GM19193 (cell line): ENCODE data around the gene CROCC2.

Experiments
- POLR2A ChIP-seq: IDR thresholded peaks from 4 replicates; pipeline ENCODE4 v1.6.1; 2011; ENCODE audit not compliant: insufficient read depth, insufficient read length; ENCODE audit errors: extremely low read depth

CROCC2 gene

GRCh38 chr2:240955306-240956170 is 49.4 kb downstream of the CROCC2 start:
- TF ChIP-seq POLR2A, result no peak

DNA sequence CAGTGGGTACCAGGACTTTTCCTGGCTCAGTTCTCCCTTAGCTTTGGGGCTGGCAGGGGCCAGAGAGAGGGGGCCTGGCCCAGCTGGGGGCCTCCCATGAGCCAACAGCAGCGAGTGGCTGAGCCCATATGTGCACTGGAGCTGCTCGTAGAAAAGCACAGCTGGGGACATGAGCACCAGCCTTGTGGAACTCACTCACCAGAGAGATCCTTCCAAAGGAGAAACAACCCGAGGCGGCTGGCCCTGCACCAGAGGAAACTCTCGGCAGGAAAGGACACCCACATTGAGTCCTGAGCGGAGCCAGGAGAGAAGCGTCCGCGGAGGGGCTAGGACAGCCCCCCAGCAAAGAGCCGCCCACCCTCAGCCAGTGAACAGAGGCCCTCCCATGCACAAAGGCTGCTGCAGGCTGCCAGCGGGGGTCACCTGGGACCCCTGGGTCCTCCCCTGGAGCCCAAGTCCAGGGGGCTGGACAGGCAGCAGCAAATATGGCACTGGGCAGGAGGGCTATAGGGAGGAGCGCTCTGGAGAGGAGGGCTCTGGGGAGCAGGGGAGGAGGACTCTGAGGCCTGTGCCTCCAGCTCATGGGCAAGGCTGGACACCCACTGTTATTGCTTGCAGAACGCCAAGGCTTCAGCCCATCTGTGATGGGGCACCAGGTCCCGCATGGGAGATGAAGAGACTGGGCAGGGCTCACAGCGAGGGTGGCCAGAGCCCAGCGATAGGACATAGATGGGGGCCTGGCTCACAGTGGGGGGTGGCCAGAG is 50.2 kb downstream of the CROCC2 start:
- no peak for TF ChIP-seq POLR2A

DNA sequence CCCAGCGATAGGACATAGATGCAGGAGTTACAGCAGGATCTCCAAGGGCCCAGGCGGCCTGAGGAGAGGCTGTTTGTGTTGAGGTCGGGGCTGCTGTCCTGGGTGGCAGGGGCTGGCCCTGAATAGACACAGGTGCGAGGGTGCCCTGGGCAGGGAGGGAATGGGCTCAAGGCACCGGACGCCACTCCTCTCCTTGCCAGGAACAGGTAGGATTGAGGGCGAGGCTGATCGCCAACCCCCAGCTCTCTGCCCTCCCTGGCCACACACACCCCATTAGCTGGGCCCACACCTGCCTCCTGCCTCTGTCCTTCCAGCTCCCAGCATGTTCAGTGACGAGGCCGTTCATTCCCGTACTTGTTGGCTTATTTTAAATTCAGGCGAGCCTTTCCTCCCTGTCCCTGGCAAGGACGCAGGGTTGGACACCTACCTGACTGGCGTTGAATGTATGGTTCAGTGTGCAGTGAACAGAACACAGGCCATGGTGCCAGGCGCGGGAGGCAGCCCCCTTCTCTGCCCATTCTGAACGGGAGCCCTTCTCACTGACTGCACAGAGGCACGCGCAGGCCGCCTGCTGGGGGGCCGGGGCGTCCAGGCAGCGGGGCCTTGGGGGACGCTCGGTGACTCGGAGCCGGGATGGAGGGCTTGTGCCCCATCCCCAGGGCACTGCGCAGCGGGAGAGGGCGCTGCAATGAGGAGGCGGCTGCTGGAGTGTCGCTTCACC is 51.0 kb downstream of the CROCC2 start:
- no peak for TF ChIP-seq POLR2A

- TF ChIP-seq POLR2A, result no peak
Observed at GRCh38 chr2:240957656-240958365, 51.7 kb downstream of the CROCC2 start.

- TF ChIP-seq POLR2A, result no peak
Observed at GRCh38 chr2:240958366-240959213, 52.5 kb downstream of the CROCC2 start.

DNA sequence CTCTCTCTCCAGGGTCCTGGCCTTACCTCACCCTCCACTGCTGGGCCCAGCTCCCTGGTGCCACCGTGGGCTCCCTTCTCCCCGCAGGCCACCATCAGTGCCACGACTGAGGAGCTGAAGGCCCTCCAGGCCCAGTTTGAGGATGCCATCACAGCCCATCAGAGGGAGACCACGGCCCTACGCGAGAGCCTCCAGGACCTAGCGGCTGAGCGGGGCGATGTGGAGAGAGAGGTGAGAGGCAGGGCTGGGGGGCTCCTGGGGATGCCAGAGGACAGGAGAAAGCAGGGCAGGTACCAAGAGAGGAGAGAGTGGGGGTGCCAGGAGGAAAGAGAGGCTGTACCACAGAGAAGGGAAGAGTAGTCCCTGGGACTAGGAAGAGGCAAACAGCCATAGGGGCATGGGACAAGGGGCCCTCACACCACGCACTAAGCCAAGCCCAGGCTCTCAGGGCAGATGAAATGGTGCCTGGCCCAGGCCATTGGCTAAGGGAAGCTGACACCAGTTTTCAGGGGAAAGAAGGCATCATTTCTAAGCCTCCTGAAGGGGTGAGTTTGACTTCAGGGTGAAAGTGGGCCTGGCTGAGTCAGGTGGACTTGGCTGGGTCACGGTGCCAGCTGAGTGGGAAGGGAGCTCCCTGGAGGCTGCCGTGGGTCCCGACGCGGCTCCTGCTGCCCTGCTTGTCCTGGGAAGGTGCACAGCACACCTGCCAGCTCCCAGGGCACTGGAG is 53.2 kb downstream of the CROCC2 start:
- no peak for TF ChIP-seq POLR2A

- no peak for TF ChIP-seq POLR2A
Observed at GRCh38 chr2:240959941-240960308, 53.8 kb downstream of the CROCC2 start.

DNA sequence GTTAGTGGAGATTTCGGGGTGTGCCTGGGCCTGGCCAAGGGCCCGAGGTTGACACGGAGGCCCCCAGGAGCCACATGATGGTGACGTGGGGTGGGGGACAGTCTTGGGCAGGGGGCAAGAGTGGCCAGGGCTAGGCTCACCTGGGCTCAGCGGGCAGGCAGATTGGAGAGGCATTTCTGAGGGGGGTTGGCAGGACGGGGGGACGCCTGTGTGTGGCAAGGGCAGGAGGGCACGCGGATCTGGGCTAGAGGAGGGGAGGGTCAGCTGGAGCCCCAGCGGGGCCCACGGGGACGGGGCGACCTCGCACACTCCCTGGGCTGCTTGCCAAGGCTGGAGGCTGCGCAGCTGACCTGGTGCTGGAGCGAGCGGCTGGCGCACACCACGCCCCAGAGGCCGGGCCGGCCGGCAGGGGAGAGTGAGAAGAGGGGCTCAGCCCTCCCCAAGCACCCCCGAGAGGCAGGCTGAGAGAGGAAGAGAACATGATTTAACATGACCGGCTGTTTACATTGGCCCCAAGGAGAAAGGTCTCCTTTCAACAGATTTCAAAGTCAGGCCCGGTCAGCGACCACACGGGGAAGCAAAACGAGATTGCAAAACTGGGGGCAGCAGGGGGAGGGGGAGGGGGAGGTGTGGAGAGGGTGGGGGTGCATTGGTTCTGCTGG is 54.3 kb downstream of the CROCC2 start:
- TF ChIP-seq POLR2A, result no peak

GRCh38 chr2:240960971-240961876 is 55.1 kb downstream of the CROCC2 start:
- TF ChIP-seq POLR2A, result no peak

DNA sequence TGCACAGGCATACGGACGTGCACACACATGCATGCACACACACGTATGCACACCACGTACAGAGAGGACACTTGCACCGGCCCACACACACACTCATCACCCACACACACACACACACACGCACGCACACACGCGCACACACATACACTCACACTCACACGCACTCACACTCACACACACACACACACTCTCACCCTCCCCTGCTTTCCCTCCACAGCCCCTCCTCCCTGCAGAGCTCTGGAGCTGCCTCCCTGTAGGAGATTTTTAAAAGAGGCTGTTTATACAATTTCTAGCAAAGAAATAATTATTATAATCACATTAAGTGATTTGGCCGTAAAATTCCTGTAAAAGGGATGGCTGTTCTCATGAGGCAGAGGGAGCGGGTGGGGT is 55.8 kb downstream of the CROCC2 start:
- no peak for TF ChIP-seq POLR2A

DNA sequence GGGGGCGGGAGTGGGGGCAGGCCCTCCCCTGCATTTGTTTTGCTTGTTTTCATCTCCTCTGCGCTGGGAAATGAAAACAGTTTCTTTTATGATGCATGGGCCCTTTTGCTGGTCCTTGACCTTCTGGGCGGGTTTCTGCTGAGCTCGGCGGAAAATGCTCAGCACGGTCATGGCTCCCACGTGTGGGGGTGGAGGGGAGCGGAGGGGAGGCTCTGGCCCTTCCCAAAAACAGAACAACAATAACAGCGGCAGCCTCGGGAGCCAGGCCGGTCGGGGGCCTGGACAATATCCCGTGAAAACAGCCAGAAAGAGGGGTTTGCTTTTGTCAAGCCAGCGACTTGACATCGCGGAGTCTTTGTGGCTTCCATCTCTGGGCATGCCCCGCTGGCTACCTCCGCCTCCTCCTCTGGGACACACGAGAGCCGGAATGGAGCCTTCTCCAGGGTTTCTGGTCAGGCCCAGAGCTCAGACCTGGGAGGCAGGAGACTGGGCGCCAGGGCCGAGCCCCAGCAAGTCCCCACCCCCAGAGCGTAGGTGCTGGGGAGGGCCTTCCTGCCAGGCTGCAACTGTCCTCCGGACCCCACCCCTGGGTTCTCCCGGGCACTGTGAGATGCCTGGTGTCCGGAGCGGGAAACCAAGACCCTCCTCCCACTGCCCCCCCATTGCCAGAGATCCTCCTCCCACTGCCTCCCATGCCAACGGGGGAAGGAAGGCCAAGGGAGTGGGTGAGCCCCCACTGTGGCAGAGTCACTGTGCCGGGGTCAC is 56.3 kb downstream of the CROCC2 start:
- TF ChIP-seq POLR2A, result no peak
